GM21619 (cell line): ENCODE data around the gene TGIF1.
"Not testable (repeated sequence)": the region's sequence is repeated elsewhere in the genome, so short reads cannot be mapped to it uniquely, and the experiment has no call there.

ENCODE experiments used
- ATAC-seq: cut with Tn5 transposase; IDR thresholded peaks from one replicate; pipeline ENCODE4 v1.9.1; 2021; ENCODE audit not compliant: unreplicated experiment

The TGIF1 gene

GRCh38 chr18:3450012-3450798 lies at the start of gene TGIF1:
TSS of gene TGIF1 (plus strand) at chr18:3450172. CDS start at chr18:3450490, 318 bp downstream.
- ATAC-seq, result no peak

- no peak for ATAC-seq
Observed at GRCh38 chr18:3400567-3401296, 49.2 kb upstream of the TGIF1 start.

- ATAC-seq, result peak; percentile 94
Observed at GRCh38 chr18:3401669-3402620, 48.0 kb upstream of the TGIF1 start.

- no peak for ATAC-seq
Observed at GRCh38 chr18:3402982-3403451, 47.0 kb upstream of the TGIF1 start.

- ATAC-seq, result no peak
Observed at GRCh38 chr18:3405713-3406112, 44.3 kb upstream of the TGIF1 start.

- ATAC-seq, result no peak
Observed at GRCh38 chr18:3408107-3408506, 41.9 kb upstream of the TGIF1 start.

GRCh38 chr18:3409811-3410210 lies 40.2 kb upstream of the TGIF1 start:
- ATAC-seq, result no peak

GRCh38 chr18:3410273-3410672 lies 39.7 kb upstream of the TGIF1 start:
- no peak for ATAC-seq

GRCh38 chr18:3410876-3411275 lies 39.1 kb upstream of the TGIF1 start:
- ATAC-seq, result not testable (repeated sequence)

GRCh38 chr18:3411327-3411726 lies 38.6 kb upstream of the TGIF1 start:
- ATAC-seq, result no peak

- ATAC-seq, result no peak
Observed at GRCh38 chr18:3411854-3412268, 38.1 kb upstream of the TGIF1 start.

GRCh38 chr18:3412528-3412927 lies 37.4 kb upstream of the TGIF1 start:
- ATAC-seq, result not testable (repeated sequence)

- ATAC-seq, result no peak
Observed at GRCh38 chr18:3415110-3415509, 34.9 kb upstream of the TGIF1 start.

GRCh38 chr18:3418083-3418482 lies 31.9 kb upstream of the TGIF1 start:
- ATAC-seq, result no peak

GRCh38 chr18:3420919-3421279 lies 29.1 kb upstream of the TGIF1 start:
- ATAC-seq, result no peak

GRCh38 chr18:3422905-3423304 lies 27.1 kb upstream of the TGIF1 start:
- no peak for ATAC-seq

- ATAC-seq, result no peak
Observed at GRCh38 chr18:3424280-3424890, 25.6 kb upstream of the TGIF1 start.

- no peak for ATAC-seq
Observed at GRCh38 chr18:3425030-3425429, 24.9 kb upstream of the TGIF1 start.

GRCh38 chr18:3425446-3425845 lies 24.5 kb upstream of the TGIF1 start:
- ATAC-seq, result no peak

- ATAC-seq, result no peak
Observed at GRCh38 chr18:3426074-3426473, 23.9 kb upstream of the TGIF1 start.

GRCh38 chr18:3427944-3428343 lies 22.0 kb upstream of the TGIF1 start:
- ATAC-seq, result no peak
